Cardiac fibroblast (primary cell): ENCODE data around the gene ZNF446.

Experiments used
- DNase-seq, 2 donors: peaks; one replicate each; pipeline versions ENCODE4 v3.0.0 to v3.0.0-alpha.2; 2010; ENCODE audit warnings: low read depth in 2 of 2
- H3K4me3 ChIP-seq, 2 donors: replicated peaks in 1 of 2; 1 replicate in 1 of 2; 2 replicates in 1 of 2; pipeline ENCODE4 v1.5.1; 2011; ENCODE audit warnings: low read depth in 2 of 2, low read length in 2 of 2, mild to moderate bottlenecking in 2 of 2, moderate library complexity in 1 of 2
- CTCF ChIP-seq: IDR thresholded peaks from one replicate; pipeline ENCODE4 v1.5.1; 2011; ENCODE audit warnings: low read depth, mild to moderate bottlenecking, low read length, inconsistent platforms

The ZNF446 gene

GRCh38 chr19:58520257-58520599 is 44.1 kb downstream of the ZNF446 start:
- TF ChIP-seq CTCF: no peak
- peak overlapping the region; percentile 84 to 85 for H3K4me3 ChIP-seq
- DNase-seq: no peak

GRCh38 chr19:58521651-58522050 is 45.5 kb downstream of the ZNF446 start:
- no peak overlapping the region for H3K4me3 ChIP-seq
- no peak for DNase-seq
- TF ChIP-seq CTCF: no peak

DNA sequence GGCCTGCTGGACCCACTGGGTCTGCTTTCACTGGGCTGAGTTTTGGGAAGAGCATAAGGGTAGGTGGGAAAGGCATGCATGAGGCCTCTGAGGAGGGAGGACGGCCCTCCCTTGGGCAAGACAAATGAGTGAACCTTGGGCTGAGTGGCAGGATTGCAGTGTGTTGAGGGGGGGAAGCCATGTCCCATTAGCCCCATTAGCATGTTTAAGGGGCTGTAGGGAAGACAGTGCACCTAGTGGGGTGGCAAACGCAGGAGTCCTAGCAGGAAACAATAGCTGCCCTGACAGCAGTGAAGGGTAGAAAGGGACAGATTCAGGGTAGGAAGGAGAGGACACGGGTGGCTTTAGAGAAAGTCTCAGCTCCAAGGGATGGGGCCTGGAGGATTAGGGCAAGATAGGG is 46.6 kb downstream of the ZNF446 start:
- no peak for TF ChIP-seq CTCF
- H3K4me3 ChIP-seq: no peak overlapping the region
- DNase-seq: no peak

GRCh38 chr19:58529405-58529804 is 53.3 kb downstream of the ZNF446 start:
- no peak for DNase-seq
- no peak overlapping the region for H3K4me3 ChIP-seq
- TF ChIP-seq CTCF: no peak
